Mucosa of stomach (tissue), 1 donor: ENCODE results near the gene ASPSCR1.

Experiments
- H3K27me3 ChIP-seq: one replicate; pipeline ENCODE4 v1.7.0; 2013; ENCODE audit warnings: mild to moderate bottlenecking, low read length; ENCODE audit not compliant: control insufficient read depth, insufficient read depth
- H3K36me3 ChIP-seq: one replicate; pipeline ENCODE4 v1.7.0; 2013; ENCODE audit warnings: low read length; ENCODE audit not compliant: control insufficient read depth, insufficient read depth
- H3K4me1 ChIP-seq: one replicate; pipeline ENCODE4 v1.7.0; 2013; ENCODE audit warnings: mild to moderate bottlenecking, low read length; ENCODE audit not compliant: control insufficient read depth, insufficient read depth
- H3K4me3 ChIP-seq: one replicate; pipeline ENCODE4 v1.7.0; 2013; ENCODE audit warnings: low read length
- H3K9ac ChIP-seq: one replicate; pipeline ENCODE4 v1.7.0; 2013; ENCODE audit warnings: mild to moderate bottlenecking, low read length, moderate library complexity
- H3K9me3 ChIP-seq: one replicate; pipeline ENCODE4 v1.7.0; 2013; ENCODE audit warnings: mild to moderate bottlenecking, low read length, moderate library complexity; ENCODE audit not compliant: control insufficient read depth
- donor health status: Pancreatic carcinoma.

ASPSCR1 gene, protein sequence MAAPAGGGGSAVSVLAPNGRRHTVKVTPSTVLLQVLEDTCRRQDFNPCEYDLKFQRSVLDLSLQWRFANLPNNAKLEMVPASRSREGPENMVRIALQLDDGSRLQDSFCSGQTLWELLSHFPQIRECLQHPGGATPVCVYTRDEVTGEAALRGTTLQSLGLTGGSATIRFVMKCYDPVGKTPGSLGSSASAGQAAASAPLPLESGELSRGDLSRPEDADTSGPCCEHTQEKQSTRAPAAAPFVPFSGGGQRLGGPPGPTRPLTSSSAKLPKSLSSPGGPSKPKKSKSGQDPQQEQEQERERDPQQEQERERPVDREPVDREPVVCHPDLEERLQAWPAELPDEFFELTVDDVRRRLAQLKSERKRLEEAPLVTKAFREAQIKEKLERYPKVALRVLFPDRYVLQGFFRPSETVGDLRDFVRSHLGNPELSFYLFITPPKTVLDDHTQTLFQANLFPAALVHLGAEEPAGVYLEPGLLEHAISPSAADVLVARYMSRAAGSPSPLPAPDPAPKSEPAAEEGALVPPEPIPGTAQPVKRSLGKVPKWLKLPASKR

DNA sequence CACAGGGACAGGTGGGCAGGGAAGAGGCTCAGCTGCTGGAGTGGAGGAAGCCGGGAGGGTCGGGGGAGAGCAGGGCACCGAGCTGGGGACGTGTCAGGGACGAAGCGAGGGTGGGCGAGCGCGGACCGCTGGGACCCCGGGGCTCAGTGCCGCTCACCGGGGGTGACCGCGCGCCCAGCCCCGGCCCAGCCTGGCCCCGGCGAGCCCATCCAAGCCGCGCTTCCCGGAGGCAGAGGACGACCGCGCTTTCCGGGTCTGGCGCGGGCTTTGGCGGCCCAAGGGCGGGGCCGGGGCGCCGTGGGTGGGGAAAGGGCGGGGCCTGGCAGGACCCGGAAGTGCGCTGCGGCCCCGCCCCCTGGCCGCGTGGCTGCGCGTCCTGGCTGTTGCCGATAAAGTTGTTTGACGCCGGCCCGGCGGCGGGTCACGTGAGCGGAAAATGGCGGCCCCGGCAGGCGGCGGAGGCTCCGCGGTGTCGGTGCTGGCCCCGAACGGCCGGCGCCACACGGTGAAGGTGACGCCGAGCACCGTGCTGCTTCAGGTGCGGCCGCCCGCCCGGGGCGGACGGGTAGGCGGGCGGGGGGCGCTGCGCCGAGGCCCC is at the start of gene ASPSCR1:
Gene ASPSCR1, plus strand, starts transcription at position 419 of the 598 bp plus-strand sequence. Its CDS starts 18 bp downstream, at position 437.
- Histone ChIP-seq H3K27me3 (no peaks in the 10 kb centered on the region), H3K4me1 (peaks cover 18% of the 10 kb centered on the region), H3K36me3 (no peaks in the 10 kb centered on the region), H3K9me3 (no peaks in the 10 kb centered on the region), H3K9ac (peak within 1 kb of the TSS; percentile 87), H3K4me3 (peak within 1 kb of the TSS; percentile 71)

DNA sequence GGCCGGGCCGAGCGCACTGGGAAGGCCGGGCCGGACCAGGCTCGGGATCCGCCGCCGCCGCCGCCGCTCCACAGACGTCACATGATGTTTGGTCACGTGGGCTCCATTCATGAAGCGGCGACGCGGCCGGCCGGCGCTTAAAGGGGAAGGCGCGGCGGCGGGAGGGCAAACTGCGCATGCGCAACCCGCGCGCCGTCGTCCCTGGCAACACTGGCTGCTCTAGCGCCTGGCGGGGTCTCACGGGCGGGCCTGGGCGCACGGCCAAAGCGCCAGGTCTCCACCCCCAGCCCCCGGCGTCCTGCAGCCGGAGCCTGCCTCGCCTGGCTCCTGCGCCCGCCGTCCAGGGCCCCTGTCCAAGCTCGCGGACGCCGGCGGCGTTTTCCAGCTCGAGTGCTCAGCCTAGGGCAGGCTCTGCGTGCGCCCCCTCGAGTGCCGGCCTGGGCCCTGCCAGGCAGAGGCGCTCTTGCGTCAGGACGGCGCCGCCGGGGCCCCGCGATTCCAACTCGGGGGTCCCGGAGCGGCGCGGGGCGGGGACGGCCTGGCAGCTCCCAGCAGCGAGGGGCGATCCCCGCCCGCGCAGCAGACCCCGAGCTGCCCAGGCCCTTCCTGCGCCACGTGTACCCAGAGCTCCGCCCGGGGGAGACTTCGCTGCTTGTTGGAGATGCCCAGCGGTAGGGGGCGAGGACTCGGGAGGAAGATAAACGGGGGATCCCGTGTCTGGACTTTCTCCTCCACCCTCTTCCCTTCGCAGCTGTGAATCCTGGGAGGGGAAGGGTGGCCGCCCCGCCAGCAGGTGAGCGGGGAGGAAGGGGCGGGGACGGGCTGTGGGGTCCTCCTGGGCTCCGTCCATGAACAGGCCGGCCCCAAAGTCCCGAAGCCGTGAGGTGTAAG is 49.5 kb upstream of the ASPSCR1 start, which contains the start of gene MAFG:
Gene MAFG, minus strand, starts transcription at position 83 of the 891 bp plus-strand sequence. CDS start 4,550 bp downstream, outside the sequence.
- Histone ChIP-seq H3K9ac (peak within 1 kb of the TSS; percentile 83), H3K27me3 (peaks cover 10% of the 10 kb centered on the region), H3K4me3 (peak within 1 kb of the TSS; percentile 80), H3K9me3 (no peaks in the 10 kb centered on the region), H3K4me1 (peaks cover 60% of the 10 kb centered on the region), H3K36me3 (no peaks in the 10 kb centered on the region)

- H3K4me3 ChIP-seq: peak overlapping the region; percentile 31
- no peaks in the 10 kb centered on the region for H3K9me3 ChIP-seq
- H3K9ac ChIP-seq: peak overlapping the region; percentile 55
- no peaks in the 10 kb centered on the region for H3K36me3 ChIP-seq
- peaks cover 53% of the 10 kb centered on the region for H3K4me1 ChIP-seq
- peaks cover 10% of the 10 kb centered on the region for H3K27me3 ChIP-seq
Observed at GRCh38 chr17:81928544-81929252, 48.7 kb upstream of the ASPSCR1 start.

DNA sequence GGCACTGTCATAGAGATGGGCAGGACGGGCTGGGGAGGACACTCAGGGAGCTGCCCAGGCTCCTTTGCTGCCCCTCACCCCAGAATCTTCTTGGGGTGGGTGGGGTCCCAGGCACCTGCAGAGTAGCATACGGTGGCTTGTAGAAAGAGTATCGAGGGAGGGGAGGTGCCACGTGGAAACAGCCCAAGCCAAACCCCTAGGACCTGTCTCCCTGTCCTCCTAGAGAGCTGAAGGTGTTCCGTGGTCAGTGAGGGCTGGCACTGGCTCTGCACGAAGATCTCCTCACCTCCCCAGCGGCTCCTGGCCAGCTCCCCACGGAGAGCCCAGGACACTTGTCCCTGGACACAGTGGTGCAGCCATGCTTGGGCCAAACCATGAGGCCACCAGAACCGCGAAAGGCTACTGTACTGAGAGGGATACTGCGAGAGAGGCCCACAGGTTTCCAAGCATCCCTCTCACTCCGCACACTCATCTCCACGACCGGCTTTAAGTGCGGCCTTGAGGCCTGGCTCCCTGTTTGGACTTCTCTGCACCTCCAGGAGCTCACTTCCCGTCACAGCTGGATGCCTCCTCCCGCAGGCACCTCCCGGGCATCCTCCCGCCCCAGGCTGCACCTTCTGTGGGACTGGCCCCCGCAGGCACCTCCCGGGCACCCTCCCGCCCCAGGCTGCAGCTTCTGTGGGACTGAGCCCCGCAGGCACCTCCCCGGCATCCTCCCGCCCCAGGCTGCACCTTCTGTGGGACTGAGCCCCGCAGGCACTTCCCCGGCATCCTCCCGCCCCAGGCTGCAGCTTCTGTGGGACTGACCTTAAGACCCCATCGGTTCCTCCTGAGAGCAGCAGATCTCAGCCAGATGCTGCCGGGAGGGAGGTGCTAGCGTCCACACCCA is 47.9 kb upstream of the ASPSCR1 start:
- H3K36me3 ChIP-seq: no peaks in the 10 kb centered on the region
- H3K27me3 ChIP-seq: peaks cover 10% of the 10 kb centered on the region
- peaks cover 45% of the 10 kb centered on the region for H3K4me1 ChIP-seq
- H3K9me3 ChIP-seq: no peaks in the 10 kb centered on the region
- H3K9ac ChIP-seq: no peak overlapping the region
- H3K4me3 ChIP-seq: no peak overlapping the region

GRCh38 chr17:81930142-81931125 is 47.0 kb upstream of the ASPSCR1 start:
- H3K9me3 ChIP-seq: no peaks in the 10 kb centered on the region
- no peak overlapping the region for H3K4me3 ChIP-seq
- no peak overlapping the region for H3K9ac ChIP-seq
- H3K27me3 ChIP-seq: peaks cover 10% of the 10 kb centered on the region
- peaks cover 38% of the 10 kb centered on the region for H3K4me1 ChIP-seq
- no peaks in the 10 kb centered on the region for H3K36me3 ChIP-seq

- Histone ChIP-seq H3K4me3 (no peak overlapping the region), H3K36me3 (no peaks in the 10 kb centered on the region), H3K27me3 (peaks cover 10% of the 10 kb centered on the region), H3K9me3 (no peaks in the 10 kb centered on the region), H3K9ac (no peak overlapping the region), H3K4me1 (peaks cover 39% of the 10 kb centered on the region)
Observed at GRCh38 chr17:81931189-81931556, 46.3 kb upstream of the ASPSCR1 start.

GRCh38 chr17:81931557-81932332 is 45.7 kb upstream of the ASPSCR1 start:
- Histone ChIP-seq H3K4me1 (peaks cover 39% of the 10 kb centered on the region), H3K4me3 (no peak overlapping the region), H3K9ac (no peak overlapping the region), H3K27me3 (peaks cover 10% of the 10 kb centered on the region), H3K36me3 (no peaks in the 10 kb centered on the region), H3K9me3 (no peaks in the 10 kb centered on the region)

DNA sequence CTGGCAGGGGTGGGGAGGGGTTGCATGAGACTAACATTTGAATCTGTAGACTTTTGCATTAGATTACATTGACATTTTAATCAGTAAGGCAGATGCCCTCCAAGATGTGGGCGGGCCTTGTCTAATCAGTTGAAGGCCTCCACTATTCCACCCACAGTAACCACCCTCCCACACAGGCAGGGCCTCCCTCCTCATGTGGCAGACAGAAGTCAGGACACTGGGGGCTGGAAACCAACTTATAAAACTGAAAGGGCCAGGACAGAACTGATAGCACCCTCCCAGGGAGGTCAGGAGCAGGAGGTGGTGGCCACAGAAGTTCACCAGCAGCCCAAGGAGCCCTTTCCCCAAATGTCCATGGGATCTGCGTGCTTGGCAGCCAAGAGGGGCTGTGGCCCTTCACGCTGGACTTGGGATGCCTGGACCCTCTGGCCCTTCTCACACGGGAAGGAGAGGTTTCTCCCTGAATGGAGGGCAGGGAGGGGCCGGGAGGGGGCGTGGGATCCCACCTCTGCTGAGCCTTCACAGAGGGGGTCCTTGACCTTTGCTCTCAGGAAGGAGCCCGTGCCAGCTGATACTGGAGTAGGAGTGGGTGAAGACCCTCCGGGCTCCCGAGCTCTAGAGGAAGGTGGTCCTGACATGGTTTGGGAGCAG is 45.0 kb upstream of the ASPSCR1 start:
- Histone ChIP-seq H3K36me3 (no peaks in the 10 kb centered on the region), H3K4me1 (peaks cover 39% of the 10 kb centered on the region), H3K4me3 (no peak overlapping the region), H3K27me3 (peaks cover 10% of the 10 kb centered on the region), H3K9ac (no peak overlapping the region), H3K9me3 (no peaks in the 10 kb centered on the region)

- Histone ChIP-seq H3K4me1 (peaks cover 34% of the 10 kb centered on the region), H3K9ac (no peak overlapping the region), H3K9me3 (no peaks in the 10 kb centered on the region), H3K36me3 (no peaks in the 10 kb centered on the region), H3K4me3 (no peak overlapping the region), H3K27me3 (peaks cover 7% of the 10 kb centered on the region)
Observed at GRCh38 chr17:81933178-81933699, 44.2 kb upstream of the ASPSCR1 start.
